Measurements from ENCODE around the gene CSNK1E.

The CSNK1E gene

DNA sequence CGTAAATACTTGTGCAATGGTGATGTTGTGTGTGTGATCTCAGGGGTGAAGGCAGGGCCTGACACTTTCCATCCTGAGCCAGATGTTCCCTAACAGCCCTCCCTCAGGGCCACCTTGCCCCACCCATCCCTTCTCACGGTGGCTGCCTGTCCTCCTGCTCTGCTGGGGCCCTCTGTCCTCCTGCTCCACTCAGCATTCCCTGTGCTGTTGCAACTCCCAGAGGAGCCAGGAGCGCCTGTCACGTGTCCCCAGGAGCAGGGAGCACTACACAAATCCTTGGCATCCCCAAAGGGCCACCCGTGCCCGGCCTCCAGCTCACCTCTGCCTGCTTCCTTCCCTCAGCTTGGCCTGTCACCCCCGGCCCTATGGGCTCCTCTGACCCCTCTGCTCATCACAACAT is 10.2 kb upstream of the CSNK1E start:
- no peak for DNase-seq

DNA sequence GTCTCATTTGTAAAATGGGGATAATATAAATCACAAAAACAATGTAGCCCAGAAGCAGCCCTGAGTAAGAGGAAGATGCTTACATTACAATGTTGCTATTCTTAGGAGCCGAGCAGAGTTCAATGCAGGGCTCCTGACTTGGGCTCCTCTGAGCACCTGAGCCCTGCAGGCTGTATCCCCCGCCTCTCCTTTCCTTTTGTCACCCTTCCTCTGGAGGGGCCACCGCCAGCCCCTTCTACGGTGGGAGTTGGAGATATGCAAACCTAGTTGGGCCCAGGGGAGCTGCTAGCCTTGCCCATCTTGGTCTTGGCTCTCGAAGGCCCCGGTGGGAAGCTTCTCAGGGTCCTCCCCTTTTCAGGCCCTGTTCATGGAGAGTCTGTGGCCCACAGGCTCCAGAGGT is 8.4 kb upstream of the CSNK1E start:
- DNase-seq, result no peak

DNA sequence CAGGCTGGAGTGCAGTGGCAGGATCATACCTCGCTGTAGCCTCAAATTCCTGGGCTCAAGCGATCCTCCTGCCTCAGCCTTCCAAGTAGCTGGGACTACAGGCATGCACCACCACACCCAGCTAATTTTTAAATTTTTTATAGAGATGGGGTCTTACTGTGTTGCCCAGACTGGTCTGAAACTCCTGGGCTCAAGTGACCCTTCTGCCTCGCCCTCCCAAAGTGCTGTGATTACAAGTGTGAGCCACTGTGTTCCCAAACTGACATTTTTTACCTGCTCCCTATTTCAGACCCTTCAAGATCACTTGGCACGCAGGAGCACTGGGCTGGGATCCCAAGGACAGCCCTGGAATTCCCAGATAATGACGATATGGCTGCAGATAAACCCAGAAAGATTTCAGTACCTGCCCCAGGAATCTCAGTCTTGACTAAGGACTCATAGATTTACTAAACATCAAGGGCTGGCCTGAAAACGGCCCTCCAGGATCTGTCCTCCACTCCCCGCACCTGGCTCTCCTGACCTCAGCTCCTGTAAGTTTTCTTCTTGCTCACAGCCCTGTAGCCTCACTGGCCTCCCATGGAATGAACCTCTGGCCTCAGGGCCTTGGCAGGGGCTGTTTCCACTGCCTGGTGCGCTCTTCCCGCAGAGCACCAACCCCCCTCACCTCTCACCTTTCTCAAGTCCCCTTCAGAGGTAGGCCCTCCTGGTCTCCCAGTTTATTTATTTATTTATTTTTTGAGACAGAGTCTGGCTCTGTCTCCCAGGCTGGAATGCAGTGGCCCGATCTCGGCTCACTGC is 3.6 kb upstream of the CSNK1E start:
- DNase-seq, result no peak

DNA sequence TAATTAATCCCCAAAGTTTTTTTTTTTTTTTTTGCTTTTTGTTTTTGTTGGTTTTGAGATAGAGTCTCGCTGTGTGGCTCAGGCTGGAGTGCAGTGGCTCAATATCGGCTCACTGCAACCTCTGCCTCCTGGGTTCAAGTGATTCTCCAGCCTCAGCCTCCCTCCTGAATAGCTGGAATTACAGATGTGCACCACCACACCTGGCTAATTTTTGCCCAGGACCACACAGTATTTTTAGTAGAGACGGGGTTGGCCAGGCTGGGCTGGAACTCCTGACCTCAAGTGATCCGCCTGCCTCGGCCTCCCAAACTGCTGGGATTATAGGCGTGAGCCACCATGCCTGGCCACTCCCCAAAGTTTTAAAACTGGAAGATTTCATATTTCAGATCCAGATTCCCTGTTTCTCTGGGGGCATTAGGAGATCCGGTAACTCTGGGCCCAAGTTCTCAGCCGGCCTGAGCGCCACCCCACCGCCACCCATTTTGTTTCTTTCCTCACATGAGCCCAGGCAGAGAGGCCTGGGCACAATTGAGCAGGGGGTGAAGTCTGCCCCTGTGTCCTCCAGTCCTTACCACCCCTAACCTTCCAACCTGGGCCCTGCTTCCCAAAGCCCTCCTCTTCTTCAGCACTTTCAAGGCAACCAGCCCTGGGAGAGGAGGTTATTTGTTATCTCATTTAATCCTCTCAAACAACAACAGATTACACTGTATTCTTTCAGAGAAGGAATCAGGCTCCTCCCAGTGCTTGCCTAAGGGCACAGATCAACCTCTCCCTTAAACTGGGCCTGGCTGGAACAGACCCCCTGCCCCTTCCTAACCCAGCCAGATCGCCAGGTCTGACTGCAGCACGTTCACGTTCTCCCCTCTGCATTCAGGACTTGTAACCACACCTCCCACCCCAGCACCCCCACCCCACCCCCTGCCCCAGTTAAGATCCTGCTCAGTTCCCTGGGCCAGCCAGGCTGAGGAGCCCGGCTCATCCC is 1.9 kb upstream of the CSNK1E start:
- no peak for DNase-seq

DNA sequence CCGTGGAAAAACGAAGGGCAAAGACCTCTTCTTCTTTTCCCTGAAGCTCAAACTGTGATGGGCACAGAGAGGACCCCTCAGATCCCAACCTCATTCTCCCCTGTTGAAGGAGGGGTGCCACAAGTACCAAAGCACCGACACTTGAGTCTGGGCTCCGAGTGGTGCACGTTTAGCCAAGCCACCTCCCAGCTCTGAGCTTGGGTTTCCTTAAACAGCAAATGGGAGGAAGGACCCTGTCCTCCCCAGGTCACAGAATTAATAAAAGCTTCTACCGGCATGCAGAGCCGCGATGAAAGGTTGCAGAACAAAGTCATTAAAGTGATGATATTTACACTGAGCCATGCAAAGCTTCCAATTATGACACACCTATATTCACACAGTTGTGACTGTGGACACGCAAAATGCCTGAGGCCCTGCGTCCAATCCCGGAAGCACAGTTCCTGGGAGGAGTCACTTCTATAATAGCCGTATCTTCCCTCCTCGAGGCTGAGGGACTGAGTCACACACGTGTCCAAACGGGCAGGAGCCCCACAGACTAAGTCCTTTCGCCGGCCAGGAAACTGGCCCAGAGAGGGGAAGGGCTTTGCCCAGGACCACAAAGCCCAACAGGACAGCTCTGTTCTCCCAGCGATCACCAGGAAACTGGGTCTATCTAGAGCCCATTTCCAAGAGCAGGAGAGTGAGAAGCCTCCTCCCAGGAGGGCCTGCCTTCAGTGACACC is 922 bp upstream of the CSNK1E start:
- DNase-seq, result peak; percentile 60

DNA sequence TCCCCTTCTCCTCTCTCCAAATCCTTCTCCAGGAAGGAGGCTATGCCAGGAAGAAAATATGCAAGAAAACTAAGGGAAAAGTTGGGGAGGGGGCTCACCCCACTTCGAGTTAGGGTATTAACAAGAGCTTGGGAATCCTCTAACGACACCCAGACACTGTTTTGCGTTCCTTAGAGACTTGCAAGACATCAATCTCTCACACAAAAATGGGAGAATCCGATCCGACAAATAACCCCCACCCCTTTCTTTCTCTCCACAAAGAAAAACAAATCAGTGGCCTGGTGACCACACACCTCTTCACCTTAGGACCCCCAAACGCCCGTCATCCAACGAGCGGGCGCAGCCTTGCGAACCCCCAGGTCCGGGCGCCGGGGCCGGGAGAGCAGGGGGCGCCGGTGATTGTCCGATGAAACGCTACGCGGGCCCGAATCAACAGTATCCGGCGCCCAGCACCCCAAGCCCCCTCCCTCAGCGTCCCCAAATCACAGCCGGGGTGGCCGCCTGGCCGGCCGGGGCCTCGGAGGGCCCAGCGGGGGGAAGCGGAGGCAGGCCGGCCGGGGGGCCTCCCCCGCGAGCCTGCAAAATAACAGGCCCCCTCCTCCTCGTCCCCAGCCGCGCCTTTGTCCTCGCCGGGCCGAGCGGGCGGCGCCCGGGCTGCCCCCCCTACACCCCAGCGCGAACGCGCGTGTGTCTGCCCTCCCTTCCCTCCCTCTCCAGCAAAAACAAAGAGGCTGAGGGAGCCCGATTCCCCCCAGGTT is 690 bp downstream of the CSNK1E start:
- DNase-seq, result peak; percentile 81

DNA sequence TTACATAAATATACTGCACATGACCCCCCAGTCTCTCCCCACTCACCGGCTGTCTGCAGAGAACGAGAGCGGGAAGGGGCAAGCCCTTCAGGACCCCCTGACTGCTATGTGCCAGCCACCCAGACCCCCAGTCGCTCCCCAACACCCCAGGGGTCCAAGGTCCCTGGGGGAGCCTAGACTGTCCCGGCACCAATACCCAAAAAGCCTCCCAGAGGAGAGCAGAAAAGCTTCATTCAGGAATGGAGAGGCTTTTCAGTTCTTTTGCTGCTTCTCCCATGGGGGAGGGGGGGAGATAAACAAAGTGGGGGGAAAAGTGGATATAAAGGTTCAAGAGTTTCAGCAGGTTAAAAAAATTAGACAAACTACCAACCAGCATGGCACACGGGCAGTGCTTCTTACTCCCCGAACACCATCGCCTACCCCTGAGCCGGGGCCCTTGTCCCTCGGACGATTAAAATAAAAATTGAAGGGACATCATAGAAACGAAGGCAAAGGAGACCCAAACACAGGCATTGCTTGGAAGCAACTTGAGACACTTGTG is 1.3 kb downstream of the CSNK1E start:
- no peak for DNase-seq

DNA sequence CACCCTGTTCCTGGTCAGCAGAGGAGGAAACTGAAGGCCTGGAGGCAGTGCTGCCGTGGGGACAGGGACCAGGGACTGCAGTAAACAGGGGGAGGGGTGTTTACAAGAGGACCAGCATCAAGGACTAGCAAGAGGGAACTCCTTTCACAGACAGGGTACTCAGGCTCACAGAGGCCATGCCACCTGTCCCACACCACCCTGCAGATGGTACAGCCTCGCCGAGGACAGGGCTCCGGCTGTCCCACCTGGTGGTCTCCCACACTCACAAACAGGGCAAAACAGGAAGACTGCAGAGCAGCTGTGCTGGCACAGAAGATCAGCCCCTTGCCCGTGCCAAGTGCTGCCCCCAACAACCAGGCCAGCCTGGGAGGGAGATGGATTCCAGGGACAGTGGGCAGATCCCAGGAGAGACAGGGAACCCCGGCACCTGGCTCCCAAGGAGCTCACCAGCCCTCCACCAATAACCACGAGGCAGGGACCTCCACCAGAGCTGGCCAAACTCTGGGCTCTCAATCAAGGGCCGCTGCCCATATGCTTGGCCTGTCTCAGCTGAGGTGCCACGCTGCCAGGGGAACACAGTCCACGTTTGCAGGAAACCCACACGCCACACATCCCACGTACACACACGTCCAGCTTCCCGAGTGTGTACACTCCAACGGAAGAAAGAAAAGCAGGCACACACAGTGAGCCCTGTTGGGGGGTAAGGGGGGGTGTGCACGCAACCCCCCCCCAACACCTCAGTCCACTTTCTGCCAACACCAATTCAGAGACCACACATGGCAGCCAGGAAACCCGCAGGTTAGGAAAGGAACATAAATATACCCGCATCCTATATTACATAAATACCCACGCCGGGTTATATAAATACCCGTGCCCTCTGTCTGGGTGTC is 2.1 kb downstream of the CSNK1E start:
- DNase-seq, result peak; percentile 62

DNA sequence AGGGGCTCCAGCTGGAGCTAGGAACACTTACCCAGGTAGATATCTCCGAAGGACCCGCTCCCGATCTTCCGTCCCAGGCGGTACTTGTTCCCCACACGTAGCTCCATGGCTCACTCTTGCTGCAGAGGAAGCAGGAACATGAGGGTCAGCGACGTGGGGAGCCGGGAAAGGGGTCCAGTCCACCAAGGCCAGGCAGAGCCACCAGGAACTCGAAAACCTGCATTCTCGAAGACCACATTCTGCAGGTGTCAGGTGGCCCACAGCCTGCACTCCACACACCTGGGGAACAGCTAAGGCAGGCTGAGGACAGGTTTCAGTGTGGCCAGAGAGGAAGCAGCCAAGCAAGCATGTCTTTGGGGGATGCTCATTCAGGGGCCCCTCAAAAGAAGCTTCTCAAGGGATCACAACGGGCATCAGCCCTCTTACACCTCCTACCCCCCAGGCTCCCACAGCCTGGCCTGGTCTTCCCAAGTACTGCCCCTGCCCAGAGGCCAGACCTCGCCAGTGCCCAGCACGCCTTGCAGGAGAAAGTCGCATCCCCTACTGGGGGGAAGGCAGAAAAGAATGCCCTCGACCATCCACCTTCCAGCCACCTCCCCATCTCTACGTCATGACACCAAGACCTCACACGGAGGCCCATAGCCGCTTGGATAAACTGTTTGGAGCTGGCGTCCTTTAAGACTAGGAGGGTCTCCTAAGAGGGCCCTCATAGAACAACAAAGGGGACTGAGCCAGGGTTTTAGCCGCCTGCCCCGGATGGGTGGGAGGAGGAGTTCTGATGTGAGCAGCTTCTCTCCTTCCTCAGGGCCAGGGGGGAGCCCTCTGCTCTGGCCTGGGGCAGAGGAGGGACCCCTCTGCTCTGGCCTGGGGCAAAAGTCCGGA is 2.9 kb downstream of the CSNK1E start:
- DNase-seq, result peak; percentile 57

DNA sequence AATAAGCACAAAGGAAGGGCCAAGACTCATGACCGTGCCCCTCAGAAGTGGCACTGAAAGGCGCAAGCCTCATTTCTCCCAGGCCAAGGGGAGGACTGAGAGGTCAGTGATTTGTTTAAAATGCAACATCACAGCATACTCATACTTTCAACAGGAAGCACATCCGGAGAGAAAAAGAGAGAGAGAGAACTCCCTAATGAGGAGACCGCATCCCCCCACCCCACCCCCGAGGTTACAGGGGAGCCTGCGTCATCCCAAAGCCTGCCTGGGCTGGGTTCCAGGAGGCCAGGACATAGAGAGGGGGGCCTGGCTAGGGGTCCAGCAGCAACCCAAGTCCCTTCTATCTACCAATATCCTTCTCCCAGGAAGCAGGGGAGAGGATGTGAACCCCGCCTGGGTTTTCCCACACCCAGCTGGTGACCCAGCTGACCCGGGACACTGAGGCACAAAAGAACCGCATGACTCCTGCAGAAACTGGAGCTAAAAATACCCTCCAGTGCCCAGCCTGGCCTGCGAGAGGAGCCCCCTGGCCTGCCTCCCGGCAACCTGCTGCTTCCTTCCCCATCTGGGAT is 3.8 kb downstream of the CSNK1E start:
- DNase-seq, result peak; percentile 90

DNA sequence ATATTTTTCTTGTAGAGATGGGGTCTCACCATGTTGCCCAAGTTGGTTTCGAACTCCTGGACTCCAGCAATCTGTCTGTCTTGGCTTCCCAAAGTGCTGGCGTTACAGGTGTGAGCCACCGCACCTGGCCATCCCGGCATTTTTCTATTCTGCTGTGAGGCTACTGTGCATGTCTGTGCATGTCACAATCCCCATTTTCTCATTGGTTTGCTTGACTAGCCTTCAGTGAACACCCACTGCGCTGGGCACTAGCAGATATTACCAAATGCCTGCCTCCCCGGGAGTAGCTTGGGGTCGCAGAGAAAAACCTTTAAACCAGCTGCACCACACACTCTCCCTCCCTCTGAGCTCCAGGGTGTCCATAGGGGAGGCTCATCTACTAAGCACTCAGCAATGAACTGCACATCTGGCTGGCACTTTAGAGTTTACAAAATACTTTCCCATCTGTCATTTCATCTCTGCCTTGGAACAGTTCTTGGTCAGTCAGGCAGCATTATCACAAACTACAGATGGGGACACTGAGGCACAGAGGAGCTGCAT is 4.9 kb downstream of the CSNK1E start:
- DNase-seq, result no peak

DNA sequence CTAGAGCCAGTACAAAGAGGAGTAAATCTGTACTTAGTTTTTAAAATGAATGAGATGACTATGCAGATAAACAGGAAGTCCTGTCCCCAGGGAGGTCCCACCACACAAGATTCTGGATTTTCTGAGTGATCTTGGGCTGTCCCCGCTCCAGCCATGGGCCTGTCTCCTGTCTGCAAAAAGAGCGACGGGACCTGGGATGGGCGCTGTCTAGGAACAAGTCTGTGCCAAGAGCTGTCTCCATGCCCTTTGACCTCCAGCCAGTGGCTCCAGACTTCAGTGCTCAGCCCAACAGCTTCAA is 6.0 kb downstream of the CSNK1E start:
- no peak for DNase-seq

DNA sequence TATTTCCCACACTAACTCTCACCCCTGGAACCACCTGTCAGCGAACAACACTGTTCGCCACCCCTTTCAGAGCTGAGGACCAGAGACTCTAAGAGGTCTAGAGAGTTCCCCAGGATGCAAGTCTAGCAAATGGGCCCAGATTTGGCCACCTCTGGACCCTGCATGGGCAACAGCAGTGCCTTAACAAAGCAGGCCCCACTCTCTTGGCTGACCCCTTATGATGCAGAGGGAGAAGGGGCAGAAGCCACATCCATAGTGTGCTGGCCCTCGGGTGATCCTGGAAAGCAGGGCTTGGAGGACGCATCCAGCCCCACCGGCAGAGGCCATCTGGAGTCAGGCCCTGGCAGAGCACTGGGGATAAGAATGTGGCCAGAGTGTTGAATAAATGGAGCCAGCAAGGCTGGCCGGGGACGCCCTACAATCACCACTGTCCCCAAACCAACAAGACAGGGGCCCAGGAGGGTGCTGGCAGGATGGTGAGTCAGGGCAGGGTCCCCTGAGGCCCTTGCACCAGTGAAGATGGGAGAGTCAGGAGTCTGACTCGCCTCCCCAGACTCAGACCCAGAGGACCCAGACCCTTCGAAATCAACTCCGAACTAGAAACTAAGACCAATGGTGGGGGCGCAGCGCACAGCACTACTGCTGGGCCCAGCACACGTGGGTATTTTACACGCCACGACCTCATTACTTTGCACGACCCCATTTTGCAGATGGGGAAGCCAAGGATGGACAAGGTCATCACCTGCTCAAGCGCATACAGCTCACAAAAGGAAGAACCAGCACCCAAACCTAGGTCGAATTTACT is 6.5 kb downstream of the CSNK1E start:
- DNase-seq, result no peak

DNA sequence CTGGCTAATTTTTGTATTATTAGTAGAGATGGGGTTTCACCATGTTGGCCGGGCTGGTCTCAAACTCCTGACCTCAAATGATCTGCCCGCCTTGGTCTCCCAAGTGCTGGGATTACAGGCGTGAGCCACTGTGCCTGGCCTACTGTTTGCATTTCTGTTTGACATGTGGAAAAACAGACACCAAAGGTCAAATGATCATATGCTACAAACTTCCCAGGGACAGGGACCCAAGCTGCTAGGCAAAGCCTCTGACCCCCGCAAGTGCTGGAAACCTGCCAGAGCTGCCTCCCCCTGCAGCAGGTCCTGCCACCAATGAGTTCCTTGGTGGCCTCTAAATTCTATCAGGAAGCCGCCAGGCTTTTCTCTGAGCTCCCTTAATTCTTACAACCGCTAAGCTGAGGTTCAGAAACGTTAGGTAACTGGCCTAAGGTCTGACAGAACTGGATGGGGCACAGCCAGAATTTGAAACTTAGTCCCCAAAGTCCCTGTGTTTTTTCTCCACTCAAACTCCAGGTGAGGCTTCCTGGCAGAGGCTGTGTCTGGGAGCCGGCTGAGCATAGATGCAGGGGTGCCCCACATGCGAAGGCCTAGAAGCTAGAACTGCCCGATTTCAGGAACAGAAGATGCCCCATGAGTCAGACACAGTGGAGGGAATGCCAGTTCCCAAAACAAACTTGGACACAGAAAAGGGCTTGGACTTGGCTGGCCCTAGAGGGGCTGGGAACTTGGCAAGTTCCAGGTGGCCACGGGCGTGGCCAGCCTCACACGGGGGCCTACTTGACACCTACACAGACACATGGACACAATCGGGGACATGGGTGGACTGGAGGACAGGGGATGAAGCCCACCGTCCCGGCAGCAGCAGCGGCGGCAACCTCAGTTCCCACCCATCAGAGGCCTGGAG is 7.4 kb downstream of the CSNK1E start:
- DNase-seq, result no peak

DNA sequence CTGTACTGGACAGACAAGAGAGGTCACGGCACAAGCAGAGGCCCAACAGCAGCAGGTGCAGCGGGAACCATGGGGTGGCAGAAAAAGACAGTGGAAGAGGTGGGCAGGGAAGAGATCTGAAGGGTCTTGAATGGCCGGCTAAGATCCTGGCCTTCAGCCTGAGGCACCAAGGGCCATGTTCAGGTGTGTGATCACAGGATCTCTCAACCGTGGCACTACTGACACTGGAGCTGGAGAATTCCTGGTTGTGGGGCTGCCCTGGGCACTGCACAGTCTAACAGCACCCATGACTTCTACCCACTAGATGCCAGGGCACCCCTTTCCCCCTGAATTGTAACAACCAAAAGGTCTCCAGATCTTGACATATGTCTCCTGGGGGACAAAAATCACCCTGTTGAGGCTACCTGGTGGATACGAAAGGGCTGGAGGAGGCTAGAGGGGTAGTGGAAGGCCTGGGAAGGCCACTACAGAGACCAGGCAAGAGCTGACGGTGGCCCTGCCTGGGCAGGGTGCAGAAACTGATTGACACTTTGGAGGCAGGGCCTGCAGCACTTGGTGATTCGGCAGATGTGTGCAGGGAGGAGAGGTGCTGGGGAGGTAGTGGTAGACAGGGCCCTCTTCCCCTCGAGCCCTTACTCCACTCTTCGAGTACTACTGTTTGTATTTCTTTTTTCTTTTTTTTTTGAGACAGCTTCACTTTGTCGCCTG is 8.3 kb downstream of the CSNK1E start:
- DNase-seq, result no peak

DNA sequence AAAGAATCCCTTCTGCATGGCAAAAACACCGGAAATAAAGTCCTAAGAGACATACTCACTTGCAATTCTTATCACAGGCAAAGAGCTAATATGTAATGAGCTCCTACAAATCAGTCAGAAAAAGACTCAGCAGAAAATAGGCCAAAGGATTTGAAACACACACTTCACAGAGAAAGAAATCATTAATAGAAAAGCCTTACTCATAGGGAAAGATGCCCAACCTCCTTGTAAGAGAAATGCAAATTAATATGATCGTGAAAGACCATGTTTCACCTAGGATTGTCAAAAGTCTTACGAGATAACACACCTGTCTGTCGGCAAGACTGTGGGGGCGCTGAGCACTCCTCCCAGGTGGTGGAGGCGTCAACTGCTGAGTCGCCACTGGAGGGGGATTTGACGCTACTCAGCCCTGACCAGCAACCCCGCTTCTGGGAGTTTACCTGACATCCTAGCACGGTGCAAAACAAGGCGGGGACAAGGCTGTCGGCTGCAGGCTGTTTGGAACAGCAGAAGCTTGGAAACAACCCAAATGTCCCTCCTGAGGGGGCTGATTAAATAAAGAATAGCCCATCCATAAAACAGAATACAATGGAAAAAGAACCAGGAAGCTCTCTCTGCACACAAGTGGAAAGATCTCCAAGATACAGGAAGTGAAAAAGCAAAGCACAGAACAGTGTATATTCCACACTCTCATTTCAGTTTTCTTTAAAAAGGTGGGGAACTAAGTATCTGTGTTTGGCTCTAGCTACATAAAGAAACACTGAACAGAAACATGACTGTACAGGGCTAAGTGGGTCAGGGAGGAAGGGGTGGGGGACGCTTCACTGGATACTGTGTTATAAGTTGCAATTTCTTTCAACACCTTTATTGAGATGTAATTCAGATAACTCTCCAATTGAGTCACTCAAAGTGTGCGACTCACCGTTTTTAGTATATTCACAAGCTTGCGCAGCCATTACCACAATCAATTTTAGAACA is 11.5 kb downstream of the CSNK1E start:
- DNase-seq, result no peak

Measured in right hindlimb (tissue), 1 donor.